GM23248 (cell line): ENCODE data around the gene TBC1D22A.

Experiments used
- EZH2 ChIP-seq: fragments of 200-600 bp; sonication (generic); IDR thresholded peaks from 2 replicates; pipeline ENCODE4 v1.6.1; 2018; ENCODE audit warnings: antibody characterized with exemption, mild to moderate bottlenecking; ENCODE audit not compliant: insufficient read depth, poor library complexity, severe bottlenecking
- EZH2phosphoT487 ChIP-seq: fragments of 200-600 bp; sonication (generic); IDR thresholded peaks from 2 replicates; pipeline ENCODE4 v1.6.1; 2018; ENCODE audit warnings: antibody characterized with exemption, moderate library complexity, mild to moderate bottlenecking, low read depth; ENCODE audit not compliant: insufficient read depth

- no peak for TF ChIP-seq EZH2
- no peak for TF ChIP-seq EZH2phosphoT487
These were observed 209.3 kb downstream of the TBC1D22A start for GRCh38 chr22:46971764-46972125.
